ENCODE measurements around the gene UBE2A.

DNA sequence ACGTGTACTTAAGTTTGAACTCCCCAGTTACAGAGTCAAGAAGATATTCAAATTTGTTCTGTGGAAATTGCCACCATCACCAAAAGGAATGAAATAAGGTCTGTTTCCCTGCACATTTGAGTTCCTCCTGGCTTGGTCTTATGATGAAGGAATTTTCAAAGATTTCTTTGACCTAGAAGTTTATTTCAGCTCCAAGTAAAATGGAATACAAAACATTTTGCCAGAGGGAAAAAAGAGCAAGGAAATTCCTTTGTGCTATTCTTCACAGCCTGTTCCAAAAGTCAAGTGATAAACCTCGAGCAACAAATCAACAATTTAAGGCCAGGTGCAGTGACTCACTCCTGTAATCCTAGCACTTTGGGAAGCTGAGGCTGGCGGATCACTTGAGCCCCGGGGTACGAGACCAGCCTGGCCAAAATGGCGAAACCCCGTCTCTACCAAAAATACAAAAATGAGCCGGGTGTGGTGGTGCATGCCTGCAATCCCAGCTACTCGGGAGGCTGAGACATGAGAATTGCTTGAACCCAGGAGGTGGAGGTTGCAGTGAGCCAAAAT, 28.4 kb downstream of the UBE2A start:
- TF ChIP-seq POLR2A (IDR thresholded peaks at IDR 0.05; ENCODE audit: low read depth, low read length): no peak
- no peak for TF ChIP-seq TAF1 (IDR thresholded peaks at IDR 0.05; ENCODE audit: borderline replicate concordance, low read depth, low read length)
- no peak for TF ChIP-seq POLR2AphosphoS5 (IDR thresholded peaks at IDR 0.05; ENCODE audit: low read depth, low read length)
